PC-3 (cell line): ENCODE results near the gene OTOA.

Experiments
- EZH2phosphoT487 ChIP-seq: fragments of 300-600 bp; sonication (generic); IDR thresholded peaks from 2 replicates; pipeline ENCODE4 v1.6.1; 2018; ENCODE audit warnings: mild to moderate bottlenecking, antibody characterized with exemption, low read length, borderline replicate concordance
- TF ChIP-seq, protein P1 (sequence below): fragments of 300-600 bp; sonication (generic); conservative IDR thresholded peaks from 2 replicates; pipeline ENCODE4 v1.5.1; 2017; ENCODE audit warnings: antibody characterized with exemption, low read depth, mild to moderate bottlenecking, low read length

DNA sequence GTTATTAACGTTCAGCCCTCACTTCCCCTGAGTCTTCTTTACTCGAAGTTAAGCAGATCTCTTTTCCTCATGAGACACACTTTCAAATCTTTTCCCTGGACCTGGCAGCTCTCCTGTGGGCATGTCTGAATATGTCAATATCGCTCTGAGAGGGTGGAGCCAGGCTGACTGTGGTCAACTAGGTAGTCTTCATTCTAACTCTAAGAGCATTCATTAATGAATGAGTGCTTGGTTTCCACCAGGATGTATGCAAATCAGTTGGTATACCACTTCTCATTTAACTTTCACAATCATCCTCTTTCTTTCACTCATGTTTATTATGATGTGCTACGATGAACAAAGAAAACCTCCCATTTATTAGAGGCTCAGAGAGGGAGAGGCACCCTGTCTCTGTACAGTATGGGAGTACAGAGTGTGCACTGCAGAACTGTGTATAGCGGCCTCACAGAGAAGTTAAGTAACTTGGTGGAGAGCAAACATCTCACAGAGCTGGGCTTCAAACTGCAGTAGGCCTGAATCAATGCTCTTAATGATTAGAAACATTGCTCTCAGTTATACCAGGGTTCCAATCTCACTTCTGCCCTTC lies 39.9 kb downstream of the OTOA start:
- TF ChIP-seq, protein P1, sequence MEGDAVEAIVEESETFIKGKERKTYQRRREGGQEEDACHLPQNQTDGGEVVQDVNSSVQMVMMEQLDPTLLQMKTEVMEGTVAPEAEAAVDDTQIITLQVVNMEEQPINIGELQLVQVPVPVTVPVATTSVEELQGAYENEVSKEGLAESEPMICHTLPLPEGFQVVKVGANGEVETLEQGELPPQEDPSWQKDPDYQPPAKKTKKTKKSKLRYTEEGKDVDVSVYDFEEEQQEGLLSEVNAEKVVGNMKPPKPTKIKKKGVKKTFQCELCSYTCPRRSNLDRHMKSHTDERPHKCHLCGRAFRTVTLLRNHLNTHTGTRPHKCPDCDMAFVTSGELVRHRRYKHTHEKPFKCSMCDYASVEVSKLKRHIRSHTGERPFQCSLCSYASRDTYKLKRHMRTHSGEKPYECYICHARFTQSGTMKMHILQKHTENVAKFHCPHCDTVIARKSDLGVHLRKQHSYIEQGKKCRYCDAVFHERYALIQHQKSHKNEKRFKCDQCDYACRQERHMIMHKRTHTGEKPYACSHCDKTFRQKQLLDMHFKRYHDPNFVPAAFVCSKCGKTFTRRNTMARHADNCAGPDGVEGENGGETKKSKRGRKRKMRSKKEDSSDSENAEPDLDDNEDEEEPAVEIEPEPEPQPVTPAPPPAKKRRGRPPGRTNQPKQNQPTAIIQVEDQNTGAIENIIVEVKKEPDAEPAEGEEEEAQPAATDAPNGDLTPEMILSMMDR: no peak
- no peak for TF ChIP-seq EZH2phosphoT487
